IMR-90 (cell line): ENCODE results near the gene RPTOR. TPM values are rescaled to one million over a fixed set of nuclear protein-coding genes. Genes with fewer than 3 reads are reported as not detected.

ENCODE experiments used
- ATAC-seq: fragments of 200-7000 bp; cut with Tn5 transposase; 2 replicates; pipeline ENCODE4 v1.9.1; 2020; ENCODE audit warnings: low read depth, mild to moderate bottlenecking, moderate library complexity
- BruUV-seq: library from RNA; stranded (reverse); fragments of 400-500 nt; replicated peaks from 2 replicates; lab custom pipeline; 2021; lab: Mats Ljungman, UMichigan
- CTCF ChIA-PET: fragments of 300-600 bp; formaldehyde crosslinking; extraction: SDS; loops from one replicate; lab custom pipeline; 2021; ENCODE audit warnings: antibody characterized with exemption; lab: Yijun Ruan, JAX
- POLR2A ChIA-PET: fragments of 300-600 bp; sonication (Branson Sonifier 250); formaldehyde crosslinking; loops from one replicate; lab custom pipeline; 2022; ENCODE audit warnings: antibody characterized with exemption; ENCODE audit not compliant: unreplicated experiment; lab: Charles Lee
- DNase-seq: peaks from one replicate; pipeline ENCODE4 v3.0.0; 2013
- H2AFZ ChIP-seq: replicated peaks from 2 replicates; pipeline ENCODE3; 2013; ENCODE audit warnings: low read length, mild to moderate bottlenecking; ENCODE audit not compliant: poor library complexity
- H2AK5ac ChIP-seq: 2 replicates; pipeline ENCODE4 v1.6.1; 2013; ENCODE audit warnings: low read depth, low read length, inconsistent platforms
- H2AK9ac ChIP-seq: replicated peaks from 2 replicates; pipeline ENCODE3; 2013; ENCODE audit warnings: mild to moderate bottlenecking, low read depth, low read length, moderate library complexity; ENCODE audit not compliant: poor library complexity
- H2BK120ac ChIP-seq: 2 replicates; pipeline ENCODE4 v1.6.1; 2013; ENCODE audit warnings: low read depth, low read length, inconsistent platforms
- H2BK15ac ChIP-seq: 3 replicates; pipeline ENCODE4 v1.6.1; 2013; ENCODE audit warnings: low read depth, low read length, inconsistent platforms
- H2BK20ac ChIP-seq: 2 replicates; pipeline ENCODE4 v1.6.1; 2013; ENCODE audit warnings: low read depth, mild to moderate bottlenecking, inconsistent platforms, low read length, moderate library complexity
- H2BK5ac ChIP-seq: 2 replicates; pipeline ENCODE4 v1.6.1; 2013; ENCODE audit warnings: mild to moderate bottlenecking, low read depth, low read length, inconsistent platforms; ENCODE audit not compliant: poor library complexity, severe bottlenecking
- H3K14ac ChIP-seq: replicated peaks from 2 replicates; pipeline ENCODE4 v1.6.1; 2013; ENCODE audit warnings: low read depth, low read length, inconsistent platforms
- H3K18ac ChIP-seq: 2 replicates; pipeline ENCODE4 v1.6.1; 2013; ENCODE audit warnings: low read depth, low read length, control low read depth
- H3K23ac ChIP-seq: 2 replicates; pipeline ENCODE4 v1.6.1; 2013; ENCODE audit warnings: low read depth, low read length, inconsistent platforms
- H3K27ac ChIP-seq: 2 replicates; pipeline ENCODE4 v1.5.1; 2013; ENCODE audit warnings: mild to moderate bottlenecking, control low read depth, low read length; ENCODE audit not compliant: insufficient read depth
- H3K27me3 ChIP-seq: 2 replicates; pipeline ENCODE4 v1.6.1; 2013; ENCODE audit warnings: low read length; ENCODE audit not compliant: control insufficient read depth, insufficient read depth
- H3K36me3 ChIP-seq: 2 replicates; pipeline ENCODE4 v1.6.1; 2013; ENCODE audit warnings: low read length, mixed read lengths; ENCODE audit not compliant: control insufficient read depth, insufficient read depth
- H3K4ac ChIP-seq: 2 replicates; pipeline ENCODE4 v1.6.1; 2013; ENCODE audit warnings: low read depth, low read length, inconsistent platforms
- H3K4me1 ChIP-seq: 2 replicates; pipeline ENCODE4 v1.6.1; 2013; ENCODE audit warnings: low read length, mixed read lengths; ENCODE audit not compliant: control insufficient read depth, insufficient read depth
- H3K4me2 ChIP-seq: 2 replicates; pipeline ENCODE4 v1.6.1; 2013; ENCODE audit warnings: low read depth, mild to moderate bottlenecking, control low read depth, low read length, moderate library complexity
- H3K4me3 ChIP-seq: 2 replicates; pipeline ENCODE4 v1.5.1; 2013; ENCODE audit warnings: low read depth, mild to moderate bottlenecking, control low read depth, low read length, moderate library complexity; ENCODE audit not compliant: insufficient read depth
- H3K56ac ChIP-seq: 2 replicates; pipeline ENCODE4 v1.6.1; 2013; ENCODE audit warnings: low read length, inconsistent platforms; ENCODE audit not compliant: insufficient read depth; ENCODE audit errors: extremely low read depth
- H3K79me1 ChIP-seq, 2 experiments: 2 replicates each; pipeline ENCODE4 v1.6.1; 2013; ENCODE audit warnings: low read length in 2 of 2, inconsistent platforms in 1 of 2, low read depth in 1 of 2
- H3K9ac ChIP-seq: 2 replicates; pipeline ENCODE4 v1.6.1; 2013; ENCODE audit warnings: low read depth, low read length, control low read depth
- H3K9me1 ChIP-seq: 2 replicates; pipeline ENCODE4 v1.6.1; 2013; ENCODE audit warnings: low read length, inconsistent platforms; ENCODE audit not compliant: insufficient read depth
- H3K9me3 ChIP-seq: 2 replicates; pipeline ENCODE4 v1.6.1; 2013; ENCODE audit warnings: low read length; ENCODE audit not compliant: control insufficient read depth, insufficient read depth
- H4K20me1 ChIP-seq: 2 replicates; pipeline ENCODE4 v1.6.1; 2013; ENCODE audit warnings: low read length, inconsistent platforms; ENCODE audit not compliant: insufficient read depth
- H4K5ac ChIP-seq: 2 replicates; pipeline ENCODE4 v1.6.1; 2013; ENCODE audit warnings: mild to moderate bottlenecking, low read depth, low read length, control low read depth
- H4K8ac ChIP-seq, 2 experiments: 2 replicates each; pipeline ENCODE4 v1.6.1; 2013; ENCODE audit warnings: low read depth in 2 of 2, low read length in 2 of 2, control low read depth in 1 of 2, inconsistent platforms in 1 of 2
- H4K91ac ChIP-seq: 2 replicates; pipeline ENCODE4 v1.6.1; 2013; ENCODE audit warnings: low read depth, low read length, inconsistent platforms; ENCODE audit not compliant: insufficient read depth
- CEBPB ChIP-seq: IDR thresholded peaks from 2 replicates; pipeline ENCODE4 v1.6.1; 2012; ENCODE audit warnings: low read depth, low read length, improper control_type of control experiment
- RAD21 ChIP-seq: IDR thresholded peaks from 2 replicates; pipeline ENCODE4 v1.6.1; 2012; ENCODE audit warnings: low read length, improper control_type of control experiment
- WGBS, 2 experiments: methylation state at CpG; one replicate each; pipeline versions ENCODE4 v1.1.5 to v1.1.7; 2013; ENCODE audit warnings: missing lambda C conversion rate in 2 of 2; ENCODE audit not compliant: insufficient read length in 1 of 2; ENCODE audit errors: extremely low coverage in 2 of 2; 5-methylcytosine and 5-hydroxymethylcytosine counted together
- dilution Hi-C: fragments of 300-500 bp; cut with HindIII; formaldehyde crosslinking; loops from one replicate; pipeline ENCODE4 v1.14.3; 2018; ENCODE audit warnings: low sequenced_read_pairs; ENCODE audit not compliant: unreplicated experiment
- in situ Hi-C: fragments of 300-500 bp; cut with MboI; formaldehyde crosslinking; loops from 3 replicates; pipeline ENCODE4 v1.14.3; 2019; ENCODE audit warnings: low sequenced_read_pairs, inconsistent platforms, mixed read lengths
- intact Hi-C: fragments of 100-400 bp; cut with micrococcal nuclease; formaldehyde crosslinking; loops from 2 replicates; pipeline ENCODE4 v1.10.0; 2022
- polyA plus RNA-seq, 3 experiments: library from polyadenylated mRNA; depleted of rRNA; stranded (reverse); fragments of >200 nt; gene quantifications; 2 replicates each; pipeline ENCODE4 v1.2.3, GENCODE V29; 2012; ENCODE audit warnings: low replicate concordance in 1 of 3
- total RNA-seq: library from RNA; depleted of rRNA; stranded (reverse); fragments of >200 nt; gene quantifications from 2 replicates; pipeline ENCODE4 v1.2.3, GENCODE V29; 2012
- TF ChIP-seq, protein P1 (sequence below): fragments of 150-350 bp; IDR thresholded peaks from 2 replicates; pipeline ENCODE4 v1.6.1; 2017; ENCODE audit warnings: mild to moderate bottlenecking, antibody characterized with exemption, low read length, low read depth

The RPTOR gene
- total and polyA plus RNA-seq, 2 of the 4 experiments (the other 2 are of a cell fraction), result 10.8 to 14.7 TPM

GRCh38 chr17:80624864-80625263 is 80.2 kb downstream of the RPTOR start:
- no peak overlapping the region for H3K27ac ChIP-seq
- 0 out of 2 replicates have a peak, but pooled peaks cover 1% of the 10 kb centered on the region for H3K4me1 ChIP-seq
- H4K5ac ChIP-seq, result no peak overlapping the region
- in situ Hi-C loops (no loop called here), intact Hi-C loops (no loop called here), dilution Hi-C loops (no loop called here)
- H4K91ac ChIP-seq, result no peak overlapping the region
- H2BK120ac ChIP-seq, result no peak overlapping the region
- H3K18ac ChIP-seq, result no peak overlapping the region
- no peaks in the 10 kb centered on the region for H3K27me3 ChIP-seq
- no peaks in the 10 kb centered on the region for H3K9me3 ChIP-seq
- no peak overlapping the region for H2AFZ ChIP-seq
- no peak overlapping the region for H2BK5ac ChIP-seq
- TF ChIP-seq RAD21 (no peak), CEBPB (no peak)
- TF ChIP-seq, protein P1, sequence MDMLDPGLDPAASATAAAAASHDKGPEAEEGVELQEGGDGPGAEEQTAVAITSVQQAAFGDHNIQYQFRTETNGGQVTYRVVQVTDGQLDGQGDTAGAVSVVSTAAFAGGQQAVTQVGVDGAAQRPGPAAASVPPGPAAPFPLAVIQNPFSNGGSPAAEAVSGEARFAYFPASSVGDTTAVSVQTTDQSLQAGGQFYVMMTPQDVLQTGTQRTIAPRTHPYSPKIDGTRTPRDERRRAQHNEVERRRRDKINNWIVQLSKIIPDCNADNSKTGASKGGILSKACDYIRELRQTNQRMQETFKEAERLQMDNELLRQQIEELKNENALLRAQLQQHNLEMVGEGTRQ, result no peak
- no peak overlapping the region for H3K4me2 ChIP-seq
- H3K9ac ChIP-seq, result no peak overlapping the region
- no peak overlapping the region for H3K4me3 ChIP-seq
- no peak for DNase-seq
- 0 out of 2 replicates have a peak overlapping the region, but pooled peaks have one; percentile 43 for H2AK5ac ChIP-seq
- WGBS, 2 experiments, result 95% methylated on average over 9 of the region's 14 CpGs; no CpG with 5 or more reads in 1 of the 2 experiments
- H4K20me1 ChIP-seq, result peaks cover 11% of the 10 kb centered on the region
- no peak overlapping the region for H3K4ac ChIP-seq
- H2BK20ac ChIP-seq, result no peak overlapping the region
- no peak for ATAC-seq
- POLR2A ChIA-PET, result no interaction called here
- H2AK9ac ChIP-seq, result no peak overlapping the region
- H2BK15ac ChIP-seq, result no peak overlapping the region
- CTCF ChIA-PET, result no interaction called here
- H4K8ac ChIP-seq, result no peak overlapping the region
- peaks cover 14 to 49% of the 10 kb centered on the region in 2 experiments for H3K79me1 ChIP-seq
- H3K9me1 ChIP-seq, result peaks cover 7% of the 10 kb centered on the region
- H3K36me3 ChIP-seq, result peaks cover 3% of the 10 kb centered on the region
- no peak overlapping the region for H3K56ac ChIP-seq
- no peak overlapping the region for H3K14ac ChIP-seq
- H3K23ac ChIP-seq, result no peak overlapping the region
- BruUV-seq, result no TSS peak
